B cell (primary cell): ENCODE results near the gene ANKLE1. TPM values are rescaled to one million over a fixed set of nuclear protein-coding genes. Genes with fewer than 3 reads are reported as not detected.

Source experiments
- ATAC-seq: fragments of 200-7000 bp; cut with Tn5 transposase; one replicate; pipeline ENCODE4 v1.10.0; 2021; ENCODE audit warnings: low read depth, mild to moderate bottlenecking, moderate number of reproducible peaks, moderate library complexity
- CTCF ChIA-PET: fragments of 350-600 bp; sonication (Branson Sonifier 250); formaldehyde crosslinking; loops from one replicate; lab custom pipeline; 2021; ENCODE audit warnings: antibody characterized with exemption, inconsistent platforms; lab: Charles Lee
- POLR2A ChIA-PET: fragments of 350-600 bp; sonication (Branson Sonifier 250); formaldehyde crosslinking; loops from one replicate; lab custom pipeline; 2021; ENCODE audit warnings: antibody characterized with exemption; lab: Charles Lee
- DNase-seq: peaks from one replicate; pipeline ENCODE4 v3.0.0; 2013
- H2AFZ ChIP-seq: 2 replicates; pipeline ENCODE4 v1.6.1; 2012; ENCODE audit warnings: mild to moderate bottlenecking, low read depth, low read length; ENCODE audit not compliant: insufficient read depth, poor library complexity, severe bottlenecking
- H3K27ac ChIP-seq, 2 donors: 1 replicate in 1 of 2; 2 replicates in 1 of 2; pipeline ENCODE4 v1.5.1; 2012 to 2013; ENCODE audit warnings: low read length in 2 of 2, mild to moderate bottlenecking in 2 of 2, moderate library complexity in 1 of 2
- H3K27me3 ChIP-seq, 4 experiments: fragments of 200-600 bp in 1 of 4; sonication (generic) in 1 of 4; replicated peaks in 1 of 4; 1 replicate in 2 of 4; 2 replicates in 2 of 4; pipeline versions ENCODE4 v1.6.1 to v1.7.0; 2013 to 2016; ENCODE audit warnings: low read length in 3 of 4, mild to moderate bottlenecking in 2 of 4, mixed read lengths in 1 of 4, moderate library complexity in 1 of 4; ENCODE audit not compliant: insufficient read depth in 4 of 4, control insufficient read depth in 3 of 4; ENCODE audit errors: control extremely low read depth in 1 of 4
- H3K36me3 ChIP-seq, 2 experiments: replicated peaks in 1 of 2; 1 replicate in 1 of 2; 2 replicates in 1 of 2; pipeline versions ENCODE4 v1.6.1 to v1.7.1; 2013; ENCODE audit warnings: low read length in 1 of 2; ENCODE audit not compliant: insufficient read depth in 2 of 2, control insufficient read depth in 1 of 2; ENCODE audit errors: control extremely low read depth in 1 of 2, extremely low read depth in 1 of 2
- H3K4me1 ChIP-seq, 2 donors: fragments of 200-600 bp in 1 of 2; sonication (generic) in 1 of 2; 1 replicate in 1 of 2; 2 replicates in 1 of 2; pipeline versions ENCODE4 v1.5.1 to v1.6.1; 2013 to 2017; ENCODE audit warnings: low read length in 2 of 2; ENCODE audit not compliant: control insufficient read depth in 2 of 2, insufficient read depth in 2 of 2
- H3K4me2 ChIP-seq: replicated peaks from 2 replicates; pipeline ENCODE3; 2012; ENCODE audit warnings: mild to moderate bottlenecking, low read depth, low read length; ENCODE audit not compliant: poor library complexity, severe bottlenecking
- H3K4me3 ChIP-seq, 5 experiments: fragments of 200-600 bp in 1 of 5; sonication (generic) in 1 of 5; 1 replicate in 3 of 5; 2 replicates in 2 of 5; pipeline versions ENCODE4 v1.5.1 to v1.7.0; 2011 to 2016; ENCODE audit warnings: low read length in 4 of 5, mild to moderate bottlenecking in 4 of 5, low read depth in 2 of 5, control low read depth in 1 of 5, moderate library complexity in 1 of 5; ENCODE audit not compliant: insufficient read depth in 1 of 5; ENCODE audit errors: control extremely low read depth in 1 of 5, extremely low read depth in 1 of 5
- H3K79me2 ChIP-seq: fragments of 200-600 bp; sonication (generic); one replicate; pipeline ENCODE4 v1.6.0; 2016; ENCODE audit warnings: low read length; ENCODE audit not compliant: control insufficient read depth, insufficient read depth
- H3K9ac ChIP-seq: fragments of 200-600 bp; sonication (generic); 2 replicates; pipeline ENCODE4 v1.6.1; 2017; ENCODE audit warnings: mild to moderate bottlenecking, low read length, moderate library complexity
- H3K9me3 ChIP-seq, 3 donors: one replicate each; pipeline versions ENCODE4 v1.6.1 to v1.7.1; 2013; ENCODE audit warnings: low read length in 2 of 3; ENCODE audit not compliant: control insufficient read depth in 2 of 3, insufficient read depth in 1 of 3; ENCODE audit errors: control extremely low read depth in 1 of 3
- H4K20me1 ChIP-seq: 2 replicates; pipeline ENCODE4 v1.6.0; 2012; ENCODE audit warnings: mild to moderate bottlenecking, low read length; ENCODE audit not compliant: insufficient read depth, control insufficient read depth, poor library complexity, severe bottlenecking
- H3K27ac Mint-ChIP-seq: one replicate; pipeline ENCODE4 v1.8.0; 2021; ENCODE audit warnings: mixed read lengths
- H3K27me3 Mint-ChIP-seq: one replicate; pipeline ENCODE4 v1.8.0; 2021; ENCODE audit warnings: mixed read lengths
- H3K4me1 Mint-ChIP-seq: one replicate; pipeline ENCODE4 v1.8.0; 2021; ENCODE audit warnings: mixed read lengths
- H3K4me3 Mint-ChIP-seq: one replicate; pipeline ENCODE4 v1.8.0; 2021; ENCODE audit warnings: mixed read lengths
- H3K9me3 Mint-ChIP-seq: one replicate; pipeline ENCODE4 v1.8.0; 2022; ENCODE audit warnings: mixed read lengths; ENCODE audit not compliant: insufficient read depth
- EZH2 ChIP-seq: IDR thresholded peaks from 2 replicates; pipeline ENCODE4 v1.6.1; 2012; ENCODE audit warnings: borderline replicate concordance, low read depth, mild to moderate bottlenecking, moderate library complexity, low read length; ENCODE audit not compliant: insufficient read depth, poor library complexity, severe bottlenecking
- WGBS: methylation state at CpG from one replicate; pipeline ENCODE4 v1.1.5; 2013; ENCODE audit warnings: missing lambda C conversion rate; ENCODE audit not compliant: insufficient coverage; 5-methylcytosine and 5-hydroxymethylcytosine counted together
- intact Hi-C: fragments of 100-400 bp; cut with micrococcal nuclease; formaldehyde crosslinking; loops from one replicate; pipeline ENCODE4 v1.10.0; 2022
- polyA plus RNA-seq: library from polyadenylated mRNA; depleted of rRNA; stranded (reverse); fragments of >200 nt; gene quantifications from 2 replicates; pipeline ENCODE4 v1.2.3, GENCODE V29; 2012
- total RNA-seq, 2 donors: library from RNA; stranded (reverse); fragments of 120-200 nt in 1 of 2; gene quantifications; 1 replicate in 1 of 2; 2 replicates in 1 of 2; pipeline versions ENCODE4 v1.2.3 to v1.2.4, GENCODE V29; 2013 to 2022
- TF ChIP-seq, protein P1 (sequence below): fragments of 200-600 bp; IDR thresholded peaks from one replicate; pipeline ENCODE4 v1.8.0; 2022; ENCODE audit warnings: antibody characterized with exemption, mild to moderate bottlenecking

The ANKLE1 gene
- total and polyA plus RNA-seq, 2 donors (not counting 1 experiment from before 2014, with no cell fraction given) = 6.2 to 7.6 TPM

DNA sequence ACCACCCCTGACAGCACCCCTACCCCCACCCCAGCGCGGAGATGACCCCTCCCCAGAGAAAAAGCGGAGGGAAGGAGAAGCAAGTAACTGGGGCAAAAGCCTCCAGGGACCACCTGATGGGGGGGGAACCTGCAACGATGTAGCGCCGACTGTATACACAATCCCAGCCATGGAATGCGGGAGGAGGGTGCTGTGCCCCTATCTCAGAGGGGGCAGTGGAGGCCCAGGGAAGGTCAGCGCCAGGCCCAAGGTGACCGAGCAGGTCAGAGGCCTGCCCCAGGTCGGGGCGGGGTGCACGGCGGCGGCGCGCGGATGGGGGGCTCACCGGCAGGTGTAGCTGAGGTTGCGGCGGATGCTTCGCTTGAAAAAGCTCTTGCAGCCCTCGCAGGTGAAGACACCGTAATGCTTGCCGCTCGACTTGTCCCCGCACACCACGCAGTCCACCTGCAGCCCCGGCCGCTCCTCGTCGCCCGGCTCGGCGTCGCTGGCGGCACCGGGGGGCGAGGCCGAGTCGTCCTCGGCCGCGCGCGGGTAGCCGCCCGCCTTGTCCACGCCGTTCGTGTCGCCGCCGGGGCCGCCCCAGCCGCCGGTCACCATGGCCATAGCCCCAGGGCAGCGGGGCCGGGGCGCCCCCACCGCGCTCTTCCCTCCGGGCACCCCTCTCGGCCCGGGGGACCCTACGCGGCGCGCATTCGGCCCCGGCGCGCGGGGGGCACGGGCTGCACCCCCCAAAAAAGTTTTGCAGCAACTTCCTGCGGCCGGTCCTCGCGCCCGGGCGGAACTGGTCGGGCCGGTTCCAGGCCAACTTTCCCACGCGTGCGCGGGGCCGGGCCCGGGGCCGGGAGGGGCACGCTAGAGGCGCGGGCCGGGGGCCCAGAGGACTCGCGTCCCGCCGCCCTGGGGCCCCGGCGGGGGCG is 36.8 kb upstream of the ANKLE1 start:
- Mint-ChIP-seq H3K9me3 (no peaks in the 10 kb centered on the region), H3K4me3 (peak overlapping the region; percentile 77), H3K4me1 (peaks cover 25% of the 10 kb centered on the region), H3K27ac (peak overlapping the region; percentile 53), H3K27me3 (no peaks in the 10 kb centered on the region)
- intact Hi-C loops = loop anchor here (1.0 kb wide), 1 partner anchor 10 kb away; no protein-coding TSS in a partner anchor
- Histone ChIP-seq H3K27ac (no peak overlapping the region), H3K36me3 (no peaks in the 10 kb centered on the region), H3K27me3 (no peaks in the 10 kb centered on the region), H3K4me2 (peak overlapping the region; percentile 85), H2AFZ (peak overlapping the region; percentile 62), H3K9ac (peak overlapping the region; percentile 45), H3K9me3 (peaks cover 0 to 2% (median 0%) of the 10 kb centered on the region in 3 donors), H3K79me2 (no peaks in the 10 kb centered on the region), H3K4me3 (peak overlapping the region in 3 of 5 experiments; percentile 48 to 58 (median 56)), H3K4me1 (peaks cover 5 to 29% of the 10 kb centered on the region in 2 donors), H4K20me1 (no peaks in the 10 kb centered on the region)
- ChIA-PET CTCF (interaction anchor here (0.6 to 2.2 kb wide), 2 partner anchors 10 to 473 kb away, joined by 3 to 6 read pairs; no protein-coding TSS in a partner anchor), POLR2A (interaction anchor here (0.5 to 3.1 kb wide), 3 partner anchors 19 to 30 kb away, joined by 3 to 13 read pairs (median 5); partner anchors contain the start of genes BABAM1, OCEL1 and USE1)
- WGBS = 3% methylated on average over 97 of the region's 100 CpGs
- TF ChIP-seq, protein P1, sequence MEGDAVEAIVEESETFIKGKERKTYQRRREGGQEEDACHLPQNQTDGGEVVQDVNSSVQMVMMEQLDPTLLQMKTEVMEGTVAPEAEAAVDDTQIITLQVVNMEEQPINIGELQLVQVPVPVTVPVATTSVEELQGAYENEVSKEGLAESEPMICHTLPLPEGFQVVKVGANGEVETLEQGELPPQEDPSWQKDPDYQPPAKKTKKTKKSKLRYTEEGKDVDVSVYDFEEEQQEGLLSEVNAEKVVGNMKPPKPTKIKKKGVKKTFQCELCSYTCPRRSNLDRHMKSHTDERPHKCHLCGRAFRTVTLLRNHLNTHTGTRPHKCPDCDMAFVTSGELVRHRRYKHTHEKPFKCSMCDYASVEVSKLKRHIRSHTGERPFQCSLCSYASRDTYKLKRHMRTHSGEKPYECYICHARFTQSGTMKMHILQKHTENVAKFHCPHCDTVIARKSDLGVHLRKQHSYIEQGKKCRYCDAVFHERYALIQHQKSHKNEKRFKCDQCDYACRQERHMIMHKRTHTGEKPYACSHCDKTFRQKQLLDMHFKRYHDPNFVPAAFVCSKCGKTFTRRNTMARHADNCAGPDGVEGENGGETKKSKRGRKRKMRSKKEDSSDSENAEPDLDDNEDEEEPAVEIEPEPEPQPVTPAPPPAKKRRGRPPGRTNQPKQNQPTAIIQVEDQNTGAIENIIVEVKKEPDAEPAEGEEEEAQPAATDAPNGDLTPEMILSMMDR = no peak
- no peak for TF ChIP-seq EZH2
- ATAC-seq (no peak), DNase-seq (peak; percentile 57)
